Medulla oblongata (tissue), 1 donor: Measurements from ENCODE around the gene RAB40B.

Experiments
- DNase-seq: peaks from one replicate; pipeline ENCODE4 v3.0.0-alpha.2; 2015; ENCODE audit errors: extremely low spot score

RAB40B gene

DNA sequence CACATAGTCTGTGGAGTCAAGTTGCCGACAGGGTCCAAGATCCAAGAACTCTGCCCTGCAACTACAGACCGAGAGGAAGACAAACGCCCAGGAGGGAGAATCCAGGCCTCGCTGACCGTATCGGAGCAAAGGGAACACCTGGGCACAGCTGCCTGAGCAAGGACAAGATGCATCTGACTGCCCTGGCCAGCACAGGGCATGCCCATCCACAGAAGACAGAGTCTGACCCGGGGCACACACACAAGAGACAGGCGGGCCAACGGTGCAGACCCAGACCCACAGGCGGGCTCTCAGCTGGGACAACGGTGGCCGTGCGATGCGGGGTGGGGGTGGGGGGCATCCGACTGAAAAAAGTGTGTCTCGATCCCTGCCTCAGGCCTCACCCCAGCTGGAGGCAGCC is 6.2 kb downstream of the RAB40B start:
- no peak for DNase-seq

DNA sequence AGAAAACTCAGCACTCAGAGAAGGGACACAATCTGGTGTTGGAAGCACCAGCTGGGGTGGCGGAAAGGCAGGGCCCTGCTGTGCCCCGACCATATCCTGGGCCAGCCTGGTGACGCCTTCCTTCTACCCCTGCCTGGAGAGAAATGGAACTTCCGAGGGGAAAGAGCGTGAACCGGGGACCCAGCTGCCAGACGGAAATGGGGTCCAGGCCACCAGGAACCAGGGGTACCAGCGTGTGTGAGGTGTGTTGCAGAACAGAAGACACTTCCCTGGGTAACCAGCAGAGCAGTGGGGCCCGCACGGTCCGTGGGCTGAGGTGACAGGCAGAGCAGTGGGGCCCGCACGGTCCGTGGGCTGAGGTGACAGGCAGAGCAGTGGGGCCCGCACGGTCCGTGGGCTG is 6.8 kb downstream of the RAB40B start:
- no peak for DNase-seq

DNA sequence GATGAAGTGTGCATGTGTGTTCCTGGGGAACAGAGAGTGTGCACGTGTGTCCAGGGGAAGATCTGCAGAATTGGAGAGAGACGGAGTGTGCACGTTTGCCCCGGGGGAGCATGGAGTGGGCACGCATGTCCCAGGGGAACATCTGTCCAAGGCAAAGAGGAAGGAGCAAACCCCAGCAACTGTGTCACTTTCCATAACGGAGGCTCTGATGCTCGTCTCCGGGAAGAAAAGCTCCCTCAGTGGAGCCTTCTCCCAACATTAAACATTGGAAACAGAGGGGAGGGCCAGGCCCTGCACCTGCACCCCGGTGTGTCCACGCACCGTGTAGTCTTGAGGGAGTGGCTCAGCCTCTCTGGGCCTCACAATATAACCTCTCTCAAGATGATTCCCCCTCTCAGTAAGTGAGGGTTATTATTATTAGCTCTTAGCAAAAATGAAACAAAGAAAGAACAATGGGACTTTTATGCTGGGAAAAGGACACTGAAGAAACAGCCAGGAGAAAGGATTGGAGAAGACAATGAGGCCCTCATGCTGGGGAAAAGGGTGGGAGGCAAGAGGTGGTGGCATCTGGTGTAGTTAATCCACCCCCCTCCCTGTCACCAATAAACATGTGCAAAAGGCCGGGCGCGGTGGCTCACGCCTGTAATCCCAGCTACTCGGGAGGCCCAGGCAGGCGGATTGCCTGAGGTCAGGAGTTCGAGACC is 7.6 kb downstream of the RAB40B start:
- peak; percentile 86 for DNase-seq

DNA sequence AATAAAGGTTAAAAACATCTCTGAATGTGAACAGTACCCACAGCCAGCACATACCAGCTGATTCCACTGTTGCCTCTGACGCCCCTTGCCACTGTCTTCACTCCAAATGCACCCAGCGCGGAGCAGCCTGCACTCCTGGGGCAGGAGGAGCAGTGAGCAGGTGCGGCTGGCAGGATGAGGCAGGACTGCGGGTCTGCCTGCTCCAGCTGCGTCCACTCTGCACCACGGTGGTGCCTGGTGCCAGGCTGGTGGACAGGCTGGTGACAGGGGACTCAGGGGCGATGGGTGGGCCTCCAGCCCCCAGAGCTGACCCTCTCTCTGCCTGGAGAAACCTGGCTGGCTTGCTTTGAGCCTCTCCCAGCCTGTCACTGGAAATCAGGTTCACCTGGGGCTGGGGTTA is 9.4 kb downstream of the RAB40B start:
- no peak for DNase-seq

DNA sequence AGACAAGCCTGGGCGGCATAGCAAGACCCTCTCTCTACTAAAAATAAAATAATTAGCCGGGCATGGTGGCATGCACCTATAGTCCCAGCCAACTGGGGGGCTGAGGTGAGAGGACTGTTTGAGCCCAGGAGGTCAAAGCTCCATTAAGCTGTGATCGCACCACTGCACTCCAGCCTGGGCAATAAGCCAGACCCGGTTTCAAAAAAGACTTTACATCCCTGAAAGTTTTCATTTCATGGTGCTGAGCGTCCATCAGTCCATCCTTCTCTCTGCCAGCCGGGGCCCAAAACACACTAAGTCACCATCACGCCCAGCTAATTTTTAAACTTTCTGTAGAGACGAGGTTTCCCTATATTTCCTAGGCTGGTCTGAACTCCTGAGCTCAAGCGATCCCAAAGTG is 10.6 kb downstream of the RAB40B start:
- DNase-seq = no peak

DNA sequence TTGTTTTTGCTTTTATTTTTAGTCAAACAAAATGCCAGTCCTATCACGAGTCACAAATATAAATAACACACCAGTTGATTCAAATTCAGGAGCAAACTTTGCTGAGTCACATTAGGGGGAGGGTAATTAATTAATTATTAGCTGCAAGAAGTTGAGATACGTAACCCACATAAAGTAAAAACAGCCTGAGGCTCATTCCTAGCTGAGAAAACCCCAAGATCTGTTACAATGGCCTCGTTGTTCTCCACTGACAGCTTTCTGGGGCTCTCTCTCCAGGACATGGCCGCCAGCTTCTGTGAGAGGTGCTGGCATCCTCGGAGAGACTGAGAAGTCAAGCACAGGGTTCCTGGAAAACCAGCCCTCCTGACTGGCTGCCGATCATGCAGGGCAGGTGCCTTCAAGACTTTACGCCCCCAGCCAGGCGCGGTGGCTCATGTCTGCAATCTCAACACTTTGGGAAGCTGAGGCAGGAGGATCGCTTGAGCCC is 11.1 kb downstream of the RAB40B start:
- peak; percentile 78 for DNase-seq

DNA sequence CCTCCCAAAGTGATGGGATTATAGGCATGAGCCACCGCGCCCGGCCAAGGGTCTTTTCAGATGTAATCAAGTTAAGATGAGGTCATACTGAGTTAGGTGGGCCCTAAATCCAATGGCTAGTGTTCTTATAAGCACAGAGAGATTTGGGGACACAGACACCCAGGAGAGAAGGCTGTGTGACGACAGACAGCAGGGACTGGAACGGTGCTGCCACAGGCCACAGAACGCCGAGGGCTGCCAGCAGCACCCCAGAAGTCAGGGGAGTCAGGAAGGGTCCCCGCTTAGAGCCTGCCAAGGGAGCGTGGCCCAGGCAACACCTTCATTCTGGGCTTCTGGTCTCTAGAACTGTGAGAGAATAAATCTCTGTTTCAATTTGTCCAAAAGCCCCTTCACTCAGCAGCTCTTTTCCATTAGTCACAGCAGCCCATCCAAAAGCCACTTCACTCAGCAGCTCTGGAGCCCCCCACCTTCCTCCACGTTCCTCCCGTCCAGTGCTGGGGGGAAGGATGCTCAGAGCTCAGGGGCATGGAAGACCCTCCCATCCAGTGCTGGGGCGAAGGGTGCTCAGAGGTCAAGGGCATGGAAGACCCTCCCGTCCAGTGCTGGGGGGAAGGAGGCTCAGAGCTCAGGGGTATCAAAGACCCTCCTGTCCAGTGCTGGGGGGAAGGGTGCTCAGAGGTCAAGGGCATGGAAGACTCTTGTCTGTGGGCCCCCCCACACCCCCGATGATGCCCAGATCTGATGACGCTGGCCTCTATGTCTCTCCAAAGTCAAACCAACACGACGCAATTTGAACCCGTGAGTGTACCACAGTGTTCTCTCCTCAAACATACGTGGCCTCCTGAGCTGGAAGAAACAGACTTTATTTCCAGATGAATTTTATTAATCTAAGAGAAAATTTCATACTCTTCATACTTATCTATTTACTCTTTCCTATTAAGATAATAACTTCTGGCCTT is 11.9 kb downstream of the RAB40B start:
- no peak for DNase-seq

DNA sequence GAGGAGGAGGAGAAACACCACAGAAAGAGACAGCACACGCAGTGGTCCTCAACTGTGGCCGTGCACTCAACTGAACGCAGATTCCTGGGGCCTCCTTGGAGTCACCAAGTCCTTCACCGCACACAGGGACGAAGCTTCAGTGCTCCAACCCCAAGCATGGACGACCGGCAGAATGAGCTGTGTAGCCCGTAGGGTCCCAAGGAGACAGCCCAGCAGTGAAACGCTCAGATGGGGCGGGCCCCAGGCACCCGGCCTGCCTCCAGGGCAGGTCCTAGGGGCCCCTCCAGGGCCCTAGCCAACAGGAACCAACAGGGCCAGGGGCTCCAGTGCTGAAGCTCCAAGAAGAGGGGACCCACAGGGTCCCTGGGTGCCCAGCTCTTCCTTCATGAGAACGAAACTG is 13.2 kb downstream of the RAB40B start:
- no peak for DNase-seq

DNA sequence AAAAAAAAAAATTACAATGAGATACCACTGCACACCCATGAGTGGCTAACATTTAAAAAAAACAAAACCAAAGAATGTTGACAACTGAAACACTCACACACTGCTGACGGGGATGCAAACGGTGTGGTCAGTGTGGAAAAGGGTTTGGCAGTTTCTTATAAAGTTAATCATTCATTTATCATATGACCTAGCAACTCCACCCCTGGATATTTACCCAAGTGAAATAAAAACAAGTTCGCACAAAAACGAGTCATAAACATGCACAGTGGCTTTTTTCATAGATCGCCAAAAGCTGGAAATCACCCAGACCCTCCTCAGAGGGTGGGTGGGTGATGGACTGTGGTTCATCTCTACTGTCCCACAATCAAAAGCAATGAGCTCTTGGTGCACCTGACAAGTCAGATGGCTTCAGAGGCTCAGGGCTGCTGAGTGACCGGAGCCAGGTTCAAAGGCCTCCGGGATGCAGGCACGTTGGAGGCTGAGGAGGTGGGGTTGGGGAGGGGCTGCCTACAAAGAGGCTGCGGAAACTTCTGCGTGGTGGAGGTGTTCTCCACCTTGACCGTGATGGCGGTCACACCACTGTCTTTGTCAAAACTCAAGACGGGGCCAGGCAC is 14.2 kb downstream of the RAB40B start:
- no peak for DNase-seq

DNA sequence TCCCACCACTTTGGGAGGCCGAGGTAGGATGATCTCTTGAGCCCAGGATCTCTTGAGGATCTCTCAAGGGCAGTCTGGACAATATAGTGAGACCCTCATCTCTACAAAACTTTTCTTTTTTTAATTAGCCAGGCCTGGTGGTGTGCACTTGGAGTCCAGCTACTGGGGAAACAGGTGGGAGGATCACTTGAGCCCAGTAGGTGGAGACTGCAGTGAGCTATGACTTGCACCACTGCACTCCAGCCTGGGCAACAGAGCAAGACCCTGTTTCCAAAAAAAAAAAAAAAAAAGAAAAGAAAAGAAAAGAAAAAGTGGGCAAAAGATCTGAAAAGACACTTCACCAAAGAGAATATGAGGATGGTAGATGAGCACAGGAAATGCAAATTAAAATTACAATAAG is 15.0 kb downstream of the RAB40B start:
- no peak for DNase-seq

DNA sequence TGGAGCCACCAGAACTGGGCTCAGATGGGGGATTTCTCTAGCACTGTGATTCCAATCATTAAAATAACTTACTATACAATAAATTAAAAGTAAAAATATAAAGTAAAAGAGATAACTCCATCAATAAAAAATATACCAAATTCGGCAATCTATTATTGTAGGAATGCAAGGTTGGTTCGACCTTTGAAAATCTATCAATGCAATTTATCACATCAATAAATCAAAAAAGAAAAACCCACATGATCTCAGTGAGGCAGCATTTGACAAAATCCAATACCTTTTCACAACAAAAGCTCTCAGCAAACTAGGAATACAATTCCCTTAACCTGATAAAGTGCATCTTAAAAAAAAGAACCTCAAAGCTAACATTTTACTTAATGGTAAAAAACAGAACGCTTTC is 17.0 kb downstream of the RAB40B start:
- DNase-seq = no peak

DNA sequence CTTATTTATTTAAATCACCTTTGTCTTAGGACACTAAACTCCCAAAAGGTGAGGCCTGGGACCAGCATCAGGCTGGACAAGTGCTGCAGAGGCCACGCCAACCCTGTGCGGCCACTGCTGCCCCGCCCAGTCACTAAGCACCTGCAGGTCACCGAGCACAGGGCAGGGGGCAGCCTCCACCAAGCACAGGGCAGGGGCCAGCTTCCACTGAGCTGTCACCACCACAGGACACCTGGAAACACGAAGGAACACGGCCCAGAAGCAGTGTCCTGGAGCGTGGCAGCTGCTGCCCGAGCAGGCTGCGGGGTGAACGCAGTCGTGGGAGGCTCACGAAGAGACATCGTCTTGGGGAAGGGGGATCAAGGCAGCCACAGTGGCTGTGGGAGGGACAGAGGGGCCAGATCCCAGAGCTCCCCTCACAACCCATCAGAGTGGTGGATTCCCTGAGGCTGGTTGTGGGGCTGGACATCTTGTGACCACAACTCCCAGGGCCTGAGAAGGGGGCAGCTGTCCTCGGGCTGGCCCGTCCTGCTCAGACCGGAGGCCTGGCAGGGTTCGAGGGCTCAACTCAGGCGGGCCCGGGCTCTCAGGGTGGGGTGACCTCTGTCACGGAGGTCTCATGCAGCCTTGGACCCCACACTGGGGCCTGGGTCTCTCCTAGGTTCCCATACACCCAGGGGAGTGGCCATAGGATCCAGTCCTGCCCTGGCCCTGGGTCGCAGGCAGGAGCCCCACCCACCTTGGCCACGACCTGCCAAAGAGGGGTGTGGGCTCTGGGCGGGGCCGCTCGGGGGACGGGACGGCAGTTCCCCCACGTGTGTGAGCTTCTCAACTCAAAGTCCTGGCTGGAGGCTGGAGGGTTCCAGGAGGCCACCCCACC is 18.7 kb downstream of the RAB40B start:
- no peak for DNase-seq

DNA sequence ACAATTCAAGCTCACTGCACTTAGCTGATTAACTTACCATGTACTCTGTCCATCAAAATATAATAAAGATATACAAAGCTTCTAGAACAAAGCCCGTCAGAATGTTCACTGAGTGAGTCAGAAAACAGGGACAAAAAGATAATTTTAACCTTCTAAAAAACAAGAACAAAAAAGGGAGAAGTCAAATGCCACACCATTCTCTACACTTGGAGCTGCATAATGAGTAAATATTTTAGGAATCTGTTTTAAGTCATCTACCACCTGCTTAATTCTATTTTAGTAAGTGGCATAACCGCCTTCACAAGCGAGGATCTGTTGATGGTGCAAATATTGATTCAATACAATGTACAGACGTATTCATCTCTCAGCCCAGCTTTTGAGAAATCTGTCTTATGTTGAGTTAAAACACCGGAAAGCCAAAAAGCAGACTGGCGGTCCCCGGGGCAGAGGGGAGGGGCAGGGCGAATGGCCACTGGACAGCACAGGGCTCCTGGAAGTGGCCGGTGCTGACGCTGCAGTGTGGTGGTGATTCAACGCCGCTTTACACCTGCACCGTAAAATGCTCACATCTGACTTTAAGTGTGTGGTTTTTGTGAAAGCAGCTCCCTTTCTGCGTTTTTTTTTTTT is 20.1 kb downstream of the RAB40B start:
- DNase-seq = no peak

DNA sequence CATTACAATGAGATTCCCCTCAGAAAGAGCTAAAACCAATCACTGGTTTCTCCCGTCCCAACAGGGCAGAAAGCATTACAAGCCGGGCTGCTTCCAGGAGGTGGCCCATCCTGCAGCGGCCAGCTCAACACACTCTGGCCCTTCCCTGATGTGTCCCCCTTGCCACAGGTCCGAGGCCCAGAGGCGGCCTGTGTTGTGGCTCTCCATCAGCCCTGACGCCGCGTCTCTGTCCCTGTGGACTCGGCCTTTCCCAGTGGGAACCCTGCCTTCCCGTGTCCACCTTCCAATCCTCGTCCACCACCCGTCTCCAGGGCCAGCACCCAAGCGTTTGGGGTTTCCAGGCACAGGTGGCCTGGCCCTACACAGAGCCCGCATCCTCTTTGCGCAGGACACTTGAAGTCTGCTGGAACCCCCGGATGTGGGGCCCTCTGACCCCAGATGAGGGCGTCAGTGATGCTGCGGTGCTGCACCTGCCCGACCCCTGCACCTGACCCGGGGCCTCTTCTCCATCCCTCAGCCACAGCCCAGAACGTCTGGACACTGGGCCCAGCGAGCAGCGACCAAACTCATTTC is 21.1 kb downstream of the RAB40B start:
- DNase-seq = no peak

DNA sequence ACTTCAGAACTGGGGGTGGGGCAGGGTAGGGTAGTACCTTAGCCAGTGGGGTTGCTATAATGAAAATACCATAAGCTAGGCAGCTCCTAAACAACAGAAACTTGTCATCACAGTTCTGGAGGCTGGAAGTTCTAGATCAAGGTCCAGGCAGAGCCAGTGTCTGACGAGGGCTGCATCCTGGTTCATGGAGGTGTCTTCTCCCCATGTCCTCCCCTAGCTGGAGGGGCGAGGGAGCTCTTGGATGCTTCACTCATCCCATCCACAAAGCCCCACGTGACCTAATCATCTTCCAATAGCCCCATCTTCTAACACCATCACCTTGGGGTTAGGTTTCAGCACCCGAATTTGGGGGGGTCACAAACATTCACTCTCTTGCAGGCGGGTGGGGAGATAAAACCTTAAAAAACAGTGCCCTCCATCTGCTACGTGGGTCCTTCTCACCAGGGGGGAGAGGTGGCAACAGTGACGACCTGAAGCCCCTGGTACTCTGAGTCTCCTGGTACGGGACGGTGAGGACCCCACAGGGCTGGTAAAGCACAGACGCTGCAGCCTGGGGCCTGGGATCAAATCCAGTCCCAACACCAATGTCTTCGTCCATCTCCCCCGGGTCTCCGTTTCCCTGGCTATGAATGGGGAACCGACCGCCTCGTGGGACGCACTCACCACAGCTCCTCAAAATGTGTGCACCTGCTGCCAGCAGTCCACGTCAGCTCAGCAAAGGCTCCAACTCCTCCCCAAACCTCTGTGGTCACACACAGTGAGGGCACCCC is 22.8 kb downstream of the RAB40B start:
- DNase-seq = no peak

DNA sequence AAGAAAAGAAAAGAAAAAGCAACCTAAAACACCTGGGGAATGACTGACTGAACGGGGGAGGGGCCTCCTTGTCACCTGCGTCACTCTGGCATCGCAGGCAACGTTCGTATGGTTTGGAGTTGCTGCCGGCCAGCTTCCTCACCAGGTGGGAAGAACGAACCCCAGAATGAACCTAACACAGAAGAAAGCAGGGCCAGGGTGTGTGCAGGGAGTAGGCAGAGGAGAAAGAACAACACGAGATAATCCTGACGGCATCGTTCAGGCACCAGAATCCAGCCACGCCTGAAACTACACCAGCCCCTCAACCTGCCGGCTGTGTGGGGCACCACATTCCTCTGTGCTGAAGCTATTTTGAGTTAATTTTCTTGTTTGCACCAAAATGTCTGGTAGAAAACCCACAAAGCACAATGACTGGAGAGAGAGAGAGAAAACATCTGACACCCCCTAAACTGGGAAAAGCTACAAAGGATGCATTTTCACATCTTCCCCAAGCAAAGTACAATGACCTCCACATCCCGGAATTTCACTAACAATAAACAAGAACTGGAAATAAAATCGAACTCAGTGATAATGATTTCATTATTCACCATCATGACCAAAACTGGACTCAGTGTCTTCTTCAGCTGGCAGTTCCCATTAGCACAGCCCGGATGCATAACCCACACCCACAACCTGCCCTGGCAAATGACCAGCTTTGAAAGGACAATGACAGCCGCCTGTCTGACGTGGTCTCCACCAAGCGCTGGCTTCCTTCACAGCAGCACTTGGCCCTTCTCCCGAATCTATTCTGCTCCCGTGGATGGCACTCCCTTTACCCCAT is 23.6 kb downstream of the RAB40B start:
- DNase-seq = peak; percentile 86

DNA sequence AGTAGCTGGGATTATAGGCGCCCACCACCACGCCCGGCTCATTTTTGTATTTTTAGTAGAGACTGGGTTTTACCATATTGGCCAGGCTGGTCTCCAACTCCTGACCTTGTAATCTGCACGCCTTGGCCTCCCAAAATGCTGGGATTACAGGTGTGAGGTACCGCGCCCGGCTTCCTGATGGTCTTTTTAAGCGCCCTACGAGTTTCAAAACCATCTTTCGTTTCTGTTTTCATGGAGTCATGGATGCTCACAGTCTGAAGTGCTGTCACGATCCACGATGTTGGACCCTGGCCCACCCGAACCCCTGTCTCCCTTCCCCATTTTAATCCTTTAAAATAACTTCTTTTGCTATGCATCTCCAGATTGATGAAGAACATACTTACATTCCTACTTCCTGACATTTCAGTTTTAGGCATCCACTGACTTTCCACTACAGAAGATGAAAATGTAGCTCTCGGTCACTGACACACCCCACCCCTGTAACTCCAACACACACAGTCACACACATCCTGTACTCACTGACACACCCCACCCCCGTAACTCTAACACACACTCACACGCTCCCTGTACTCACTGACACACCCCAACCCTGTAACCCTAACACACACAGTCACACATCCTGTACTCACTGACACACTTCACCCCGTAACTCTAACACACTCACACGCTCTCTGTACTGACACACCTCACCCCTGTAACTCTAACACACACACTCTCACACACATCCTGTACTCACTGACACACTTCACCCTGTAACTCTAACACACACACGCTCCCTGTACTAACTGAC is 27.6 kb downstream of the RAB40B start:
- no peak for DNase-seq

DNA sequence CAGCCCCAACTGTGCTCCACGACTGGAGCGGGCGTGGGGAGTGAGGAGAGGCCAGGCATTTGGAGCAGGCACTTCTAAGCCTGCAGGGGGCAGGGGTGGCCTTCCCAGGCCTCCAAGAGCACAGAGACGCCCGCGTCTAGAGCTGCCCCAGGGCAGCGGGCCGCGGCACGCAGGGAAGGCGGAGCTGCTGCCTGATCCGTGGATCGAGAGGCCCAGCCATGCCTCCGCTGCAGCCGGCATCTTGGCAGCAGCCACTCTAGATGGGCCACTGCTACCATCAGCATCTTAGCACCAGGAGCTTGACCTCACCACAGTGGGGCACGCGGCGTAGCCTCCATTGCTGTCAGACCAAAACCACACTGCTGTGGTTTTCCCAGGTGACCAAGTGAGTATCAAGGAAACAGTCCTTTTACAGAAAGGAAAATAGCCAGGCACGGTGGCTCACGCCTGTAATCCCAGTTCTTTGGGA is 29.8 kb downstream of the RAB40B start:
- DNase-seq = peak; percentile 89
